Measurements from ENCODE around the gene EFCAB8.

The EFCAB8 gene

DNA sequence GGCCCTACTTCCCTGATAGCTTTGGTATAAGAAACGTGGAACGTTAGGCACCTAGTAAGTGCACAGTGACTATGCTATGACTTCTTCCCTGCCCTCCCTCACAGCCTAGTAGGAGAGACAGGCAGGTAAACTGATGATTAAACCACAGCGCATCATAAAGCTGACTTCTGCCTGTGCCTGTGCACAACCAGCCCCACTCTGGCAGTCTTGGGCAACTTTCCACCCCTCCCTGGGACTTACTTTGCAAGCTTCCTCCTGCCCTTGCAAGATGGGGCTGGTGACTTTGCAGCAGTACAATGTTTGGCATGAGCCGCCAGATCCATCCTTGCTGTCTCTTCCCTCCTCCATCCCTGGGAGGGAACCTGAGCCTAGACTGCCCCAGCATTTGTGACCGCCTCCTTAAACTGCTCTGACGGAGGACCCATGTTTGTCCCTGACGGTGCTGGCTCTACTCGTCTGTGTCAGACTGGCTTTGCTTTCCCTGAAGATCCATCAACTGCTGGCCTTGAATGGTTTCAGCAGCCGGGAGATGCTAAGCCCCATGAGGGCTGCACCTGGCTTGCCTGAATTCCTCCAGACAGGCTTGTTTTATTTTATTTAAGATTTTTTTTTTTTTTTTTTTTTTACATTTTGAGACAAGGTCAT is 36.1 kb downstream of the EFCAB8 start:
- TF ChIP-seq, protein P1, sequence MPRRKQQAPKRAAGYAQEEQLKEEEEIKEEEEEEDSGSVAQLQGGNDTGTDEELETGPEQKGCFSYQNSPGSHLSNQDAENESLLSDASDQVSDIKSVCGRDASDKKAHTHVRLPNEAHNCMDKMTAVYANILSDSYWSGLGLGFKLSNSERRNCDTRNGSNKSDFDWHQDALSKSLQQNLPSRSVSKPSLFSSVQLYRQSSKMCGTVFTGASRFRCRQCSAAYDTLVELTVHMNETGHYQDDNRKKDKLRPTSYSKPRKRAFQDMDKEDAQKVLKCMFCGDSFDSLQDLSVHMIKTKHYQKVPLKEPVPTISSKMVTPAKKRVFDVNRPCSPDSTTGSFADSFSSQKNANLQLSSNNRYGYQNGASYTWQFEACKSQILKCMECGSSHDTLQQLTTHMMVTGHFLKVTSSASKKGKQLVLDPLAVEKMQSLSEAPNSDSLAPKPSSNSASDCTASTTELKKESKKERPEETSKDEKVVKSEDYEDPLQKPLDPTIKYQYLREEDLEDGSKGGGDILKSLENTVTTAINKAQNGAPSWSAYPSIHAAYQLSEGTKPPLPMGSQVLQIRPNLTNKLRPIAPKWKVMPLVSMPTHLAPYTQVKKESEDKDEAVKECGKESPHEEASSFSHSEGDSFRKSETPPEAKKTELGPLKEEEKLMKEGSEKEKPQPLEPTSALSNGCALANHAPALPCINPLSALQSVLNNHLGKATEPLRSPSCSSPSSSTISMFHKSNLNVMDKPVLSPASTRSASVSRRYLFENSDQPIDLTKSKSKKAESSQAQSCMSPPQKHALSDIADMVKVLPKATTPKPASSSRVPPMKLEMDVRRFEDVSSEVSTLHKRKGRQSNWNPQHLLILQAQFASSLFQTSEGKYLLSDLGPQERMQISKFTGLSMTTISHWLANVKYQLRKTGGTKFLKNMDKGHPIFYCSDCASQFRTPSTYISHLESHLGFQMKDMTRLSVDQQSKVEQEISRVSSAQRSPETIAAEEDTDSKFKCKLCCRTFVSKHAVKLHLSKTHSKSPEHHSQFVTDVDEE (CRISPR knock-in tag; IDR thresholded peaks at IDR 0.05): no peak
- TF ChIP-seq ESRRG (CRISPR knock-in tag; IDR thresholded peaks at IDR 0.05): no peak
- no peak for TF ChIP-seq CSDC2 (CRISPR knock-in tag; IDR thresholded peaks at IDR 0.05)
- TF ChIP-seq PPARA (CRISPR knock-in tag; IDR thresholded peaks at IDR 0.05; ENCODE audit: borderline replicate concordance): no peak
- TF ChIP-seq ZFP3 (CRISPR knock-in tag; IDR thresholded peaks at IDR 0.05): no peak
- no peak for TF ChIP-seq TCF4 (CRISPR knock-in tag; IDR thresholded peaks at IDR 0.05; ENCODE audit: borderline replicate concordance)
- no peak for TF ChIP-seq ZNF8 (CRISPR knock-in tag; IDR thresholded peaks at IDR 0.05)
- TF ChIP-seq OSR1 (CRISPR knock-in tag; IDR thresholded peaks at IDR 0.05): no peak
- no peak for TF ChIP-seq ZNF565 (CRISPR knock-in tag; conservative IDR thresholded peaks at IDR 0.05; ENCODE audit: low read depth)
- no peak for TF ChIP-seq ZNF70 (CRISPR knock-in tag; IDR thresholded peaks at IDR 0.05)
- no peak for TF ChIP-seq ZFP30 (CRISPR knock-in tag; IDR thresholded peaks at IDR 0.05)
- TF ChIP-seq, protein P2, sequence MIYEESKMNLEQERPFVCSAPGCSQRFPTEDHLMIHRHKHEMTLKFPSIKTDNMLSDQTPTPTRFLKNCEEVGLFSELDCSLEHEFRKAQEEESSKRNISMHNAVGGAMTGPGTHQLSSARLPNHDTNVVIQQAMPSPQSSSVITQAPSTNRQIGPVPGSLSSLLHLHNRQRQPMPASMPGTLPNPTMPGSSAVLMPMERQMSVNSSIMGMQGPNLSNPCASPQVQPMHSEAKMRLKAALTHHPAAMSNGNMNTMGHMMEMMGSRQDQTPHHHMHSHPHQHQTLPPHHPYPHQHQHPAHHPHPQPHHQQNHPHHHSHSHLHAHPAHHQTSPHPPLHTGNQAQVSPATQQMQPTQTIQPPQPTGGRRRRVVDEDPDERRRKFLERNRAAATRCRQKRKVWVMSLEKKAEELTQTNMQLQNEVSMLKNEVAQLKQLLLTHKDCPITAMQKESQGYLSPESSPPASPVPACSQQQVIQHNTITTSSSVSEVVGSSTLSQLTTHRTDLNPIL (CRISPR knock-in tag; IDR thresholded peaks at IDR 0.05; ENCODE audit: low read depth): no peak
- no peak for TF ChIP-seq ISL1 (CRISPR knock-in tag; IDR thresholded peaks at IDR 0.05)
- TF ChIP-seq, protein P3, sequence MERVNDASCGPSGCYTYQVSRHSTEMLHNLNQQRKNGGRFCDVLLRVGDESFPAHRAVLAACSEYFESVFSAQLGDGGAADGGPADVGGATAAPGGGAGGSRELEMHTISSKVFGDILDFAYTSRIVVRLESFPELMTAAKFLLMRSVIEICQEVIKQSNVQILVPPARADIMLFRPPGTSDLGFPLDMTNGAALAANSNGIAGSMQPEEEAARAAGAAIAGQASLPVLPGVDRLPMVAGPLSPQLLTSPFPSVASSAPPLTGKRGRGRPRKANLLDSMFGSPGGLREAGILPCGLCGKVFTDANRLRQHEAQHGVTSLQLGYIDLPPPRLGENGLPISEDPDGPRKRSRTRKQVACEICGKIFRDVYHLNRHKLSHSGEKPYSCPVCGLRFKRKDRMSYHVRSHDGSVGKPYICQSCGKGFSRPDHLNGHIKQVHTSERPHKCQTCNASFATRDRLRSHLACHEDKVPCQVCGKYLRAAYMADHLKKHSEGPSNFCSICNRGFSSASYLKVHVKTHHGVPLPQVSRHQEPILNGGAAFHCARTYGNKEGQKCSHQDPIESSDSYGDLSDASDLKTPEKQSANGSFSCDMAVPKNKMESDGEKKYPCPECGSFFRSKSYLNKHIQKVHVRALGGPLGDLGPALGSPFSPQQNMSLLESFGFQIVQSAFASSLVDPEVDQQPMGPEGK (CRISPR knock-in tag; IDR thresholded peaks at IDR 0.05; ENCODE audit: borderline replicate concordance): no peak
- ATAC-seq: no peak

DNA sequence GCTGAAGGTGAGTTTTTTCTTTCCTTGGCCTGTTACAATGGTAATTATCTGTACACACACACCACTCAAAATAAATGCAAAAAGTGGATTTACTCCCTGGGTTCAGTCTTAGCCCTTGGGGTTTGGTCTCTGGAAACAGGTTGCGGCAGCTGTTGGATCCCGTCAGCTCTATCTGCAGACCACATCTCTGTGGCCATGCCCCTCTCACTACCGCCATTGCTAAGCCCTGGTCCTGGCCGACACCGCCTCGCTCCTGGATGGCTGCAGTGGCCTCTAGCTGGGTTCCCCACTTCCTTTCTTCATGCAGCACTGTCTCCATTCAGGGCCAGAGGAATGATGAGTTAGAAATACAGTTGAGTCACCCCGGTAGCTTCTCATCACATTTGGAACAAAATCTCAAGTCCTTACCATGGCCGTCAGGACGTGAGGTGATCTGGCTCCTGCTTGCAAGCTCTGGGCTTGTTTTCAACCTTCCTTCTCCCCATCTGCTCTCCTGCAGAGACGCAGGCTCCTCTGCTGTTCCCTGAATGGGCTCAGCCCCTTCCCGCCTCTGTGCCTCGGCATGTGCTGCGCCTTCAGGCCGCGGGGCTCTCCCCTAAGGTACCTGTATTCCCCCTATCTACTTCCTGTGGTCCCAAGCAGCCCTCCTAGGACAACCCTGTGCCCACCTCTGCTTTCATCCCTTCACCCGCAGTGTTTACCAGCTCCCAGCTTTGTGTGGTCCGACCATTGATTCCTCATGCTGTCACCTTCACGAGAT is 38.0 kb downstream of the EFCAB8 start:
- no peak for ATAC-seq
- TF ChIP-seq TCF4 (CRISPR knock-in tag; IDR thresholded peaks at IDR 0.05; ENCODE audit: borderline replicate concordance) (no peak), ZC3H10 (CRISPR knock-in tag; IDR thresholded peaks at IDR 0.05) (no peak), GLIS3 (CRISPR knock-in tag; IDR thresholded peaks at IDR 0.05) (no peak), TOX (CRISPR knock-in tag; IDR thresholded peaks at IDR 0.05; ENCODE audit: borderline replicate concordance) (no peak), PPARA (CRISPR knock-in tag; IDR thresholded peaks at IDR 0.05; ENCODE audit: borderline replicate concordance) (no peak), ARNTL (CRISPR knock-in tag; IDR thresholded peaks at IDR 0.05; ENCODE audit: borderline replicate concordance, low read depth) (no peak), ZNF70 (CRISPR knock-in tag; IDR thresholded peaks at IDR 0.05) (no peak), CSDC2 (CRISPR knock-in tag; IDR thresholded peaks at IDR 0.05) (no peak), BACH2 (CRISPR knock-in tag; IDR thresholded peaks at IDR 0.05; ENCODE audit: borderline replicate concordance) (no peak), OSR1 (CRISPR knock-in tag; IDR thresholded peaks at IDR 0.05) (no peak), SNAI2 (CRISPR knock-in tag; IDR thresholded peaks at IDR 0.05) (no peak), ZFP30 (CRISPR knock-in tag; IDR thresholded peaks at IDR 0.05) (no peak), ISL1 (CRISPR knock-in tag; IDR thresholded peaks at IDR 0.05) (no peak)
- TF ChIP-seq, protein P1 (CRISPR knock-in tag; IDR thresholded peaks at IDR 0.05): no peak
- TF ChIP-seq, protein P3 (CRISPR knock-in tag; IDR thresholded peaks at IDR 0.05; ENCODE audit: borderline replicate concordance): no peak
- TF ChIP-seq, protein P2 (CRISPR knock-in tag; IDR thresholded peaks at IDR 0.05; ENCODE audit: low read depth): no peak

Measured in SK-N-SH treated with all-trans-retinoic acid at 6 μM for 48 hours (cell line).